ENCODE results near the gene UBE2L5. TPM values are rescaled to one million over a fixed set of nuclear protein-coding genes. Genes with fewer than 3 reads are reported as not detected.

UBE2L5 gene
- total and polyA plus RNA-seq, 2 experiments from 2014 or later = not detected

DNA sequence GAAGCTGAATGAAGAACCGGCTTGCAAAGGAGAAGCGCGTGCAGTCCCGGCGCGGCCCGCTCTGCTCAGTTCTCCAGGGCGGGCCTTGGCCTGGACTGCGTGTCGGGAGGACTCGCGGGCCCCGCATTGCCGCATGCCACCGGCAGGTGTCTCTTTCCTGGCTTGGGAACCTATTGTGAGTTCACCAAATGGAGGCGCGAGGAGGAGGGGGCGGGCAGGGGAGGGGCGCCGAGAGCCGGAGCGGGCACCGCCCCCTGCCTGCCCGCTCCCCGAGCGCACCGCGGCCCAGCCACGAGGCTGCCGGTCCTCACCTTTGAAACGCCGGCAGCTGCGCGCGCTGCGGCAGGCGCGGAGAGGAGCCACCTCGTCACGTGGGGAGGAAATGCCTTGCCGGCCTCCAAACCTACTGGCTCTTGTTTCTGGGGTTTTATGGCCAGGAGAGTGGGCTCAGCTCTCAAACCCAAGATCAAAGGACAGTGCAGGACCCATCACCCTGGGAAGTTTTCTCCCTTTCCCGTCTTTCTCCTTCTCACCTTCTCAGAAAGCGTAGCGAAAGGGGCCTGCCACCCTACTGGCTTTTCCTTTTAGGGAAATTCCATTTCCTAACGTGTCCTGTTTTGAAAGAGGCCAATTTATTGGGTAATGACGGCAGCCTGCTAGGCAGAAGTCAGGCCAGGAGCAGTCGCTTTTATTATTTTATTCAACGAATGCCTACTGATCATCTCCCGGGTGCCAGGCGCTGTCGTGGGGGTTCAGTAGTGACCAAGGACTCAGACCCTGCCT is 13.8 kb upstream of the UBE2L5 start:
- H3K27me3 Mint-ChIP-seq (ENCODE audit: insufficient read depth, low read depth, poor library complexity) = peaks cover 32% of the 10 kb centered on the region
- Histone ChIP-seq H3K27me3 (ENCODE audit: insufficient read depth) (peaks cover 22% of the 10 kb centered on the region; the same call in 1 of the 2 replicates), H3K4me1 (ENCODE audit: insufficient read depth) (peaks cover 12% of the 10 kb centered on the region), H3K27ac (ENCODE audit: low read depth) (no peak overlapping the region), H3K36me3 (ENCODE audit: insufficient read depth) (no peaks in the 10 kb centered on the region), H3K4me2 (peak overlapping the region; percentile 83), H3K9me2 (ENCODE audit: insufficient read depth) (no peaks in the 10 kb centered on the region), H2AFZ (peak overlapping the region; percentile 98), H3F3A (replicated peaks; ENCODE audit: low read depth) (peaks cover 6% of the 10 kb centered on the region; the same call in 1 of the 2 replicates), H3K79me2 (replicated peaks; ENCODE audit: insufficient read depth) (no peaks in the 10 kb centered on the region), H3K4me3 (peak overlapping the region; percentile 50), H4K20me1 (replicated peaks; ENCODE audit: insufficient read depth) (no peaks in the 10 kb centered on the region)
- H3K9me3 Mint-ChIP-seq = peaks cover 8% of the 10 kb centered on the region; the same call in 1 of the 3 replicates
- ATAC-seq (peak; percentile 94), DNase-seq (ENCODE audit: low spot score) (peak; percentile 97)
- peaks cover 8% of the 10 kb centered on the region for H3K4me1 Mint-ChIP-seq
- peak overlapping the region; percentile 60 for H3K4me3 Mint-ChIP-seq
- no peak overlapping the region for H3K27ac Mint-ChIP-seq
- TF ChIP-seq ZNF114 (CRISPR knock-in tag; IDR thresholded peaks at IDR 0.05) (no peak), POLR2AphosphoS5 (IDR thresholded peaks at IDR 0.05; ENCODE audit: low read depth) (peak; percentile 46; the same call in 1 of the 2 replicates), ZNF331 (CRISPR knock-in tag; IDR thresholded peaks at IDR 0.05; ENCODE audit: low read depth) (no peak), JUNB (IDR thresholded peaks at IDR 0.05; ENCODE audit: unreplicated experiment) (no peak), NANOG (IDR thresholded peaks at IDR 0.05; ENCODE audit: borderline replicate concordance) (no peak), EZH2phosphoT487 (IDR thresholded peaks at IDR 0.05; ENCODE audit: unreplicated experiment) (no peak), CREB1 (CRISPR knock-in tag; IDR thresholded peaks at IDR 0.05; ENCODE audit: low read depth) (no peak), EZH2 (IDR thresholded peaks at IDR 0.05; ENCODE audit: low read depth, unreplicated experiment) (no peak), STAT1 (IDR thresholded peaks at IDR 0.05; ENCODE audit: unreplicated experiment) (no peak), ETS1 (IDR thresholded peaks at IDR 0.05) (no peak)
- TF ChIP-seq, protein P1, sequence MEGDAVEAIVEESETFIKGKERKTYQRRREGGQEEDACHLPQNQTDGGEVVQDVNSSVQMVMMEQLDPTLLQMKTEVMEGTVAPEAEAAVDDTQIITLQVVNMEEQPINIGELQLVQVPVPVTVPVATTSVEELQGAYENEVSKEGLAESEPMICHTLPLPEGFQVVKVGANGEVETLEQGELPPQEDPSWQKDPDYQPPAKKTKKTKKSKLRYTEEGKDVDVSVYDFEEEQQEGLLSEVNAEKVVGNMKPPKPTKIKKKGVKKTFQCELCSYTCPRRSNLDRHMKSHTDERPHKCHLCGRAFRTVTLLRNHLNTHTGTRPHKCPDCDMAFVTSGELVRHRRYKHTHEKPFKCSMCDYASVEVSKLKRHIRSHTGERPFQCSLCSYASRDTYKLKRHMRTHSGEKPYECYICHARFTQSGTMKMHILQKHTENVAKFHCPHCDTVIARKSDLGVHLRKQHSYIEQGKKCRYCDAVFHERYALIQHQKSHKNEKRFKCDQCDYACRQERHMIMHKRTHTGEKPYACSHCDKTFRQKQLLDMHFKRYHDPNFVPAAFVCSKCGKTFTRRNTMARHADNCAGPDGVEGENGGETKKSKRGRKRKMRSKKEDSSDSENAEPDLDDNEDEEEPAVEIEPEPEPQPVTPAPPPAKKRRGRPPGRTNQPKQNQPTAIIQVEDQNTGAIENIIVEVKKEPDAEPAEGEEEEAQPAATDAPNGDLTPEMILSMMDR (conservative IDR thresholded peaks at IDR 0.05; ENCODE audit: low read depth in 2 of 2) = peak; percentile 45 to 73
- TF ChIP-seq, protein P2, sequence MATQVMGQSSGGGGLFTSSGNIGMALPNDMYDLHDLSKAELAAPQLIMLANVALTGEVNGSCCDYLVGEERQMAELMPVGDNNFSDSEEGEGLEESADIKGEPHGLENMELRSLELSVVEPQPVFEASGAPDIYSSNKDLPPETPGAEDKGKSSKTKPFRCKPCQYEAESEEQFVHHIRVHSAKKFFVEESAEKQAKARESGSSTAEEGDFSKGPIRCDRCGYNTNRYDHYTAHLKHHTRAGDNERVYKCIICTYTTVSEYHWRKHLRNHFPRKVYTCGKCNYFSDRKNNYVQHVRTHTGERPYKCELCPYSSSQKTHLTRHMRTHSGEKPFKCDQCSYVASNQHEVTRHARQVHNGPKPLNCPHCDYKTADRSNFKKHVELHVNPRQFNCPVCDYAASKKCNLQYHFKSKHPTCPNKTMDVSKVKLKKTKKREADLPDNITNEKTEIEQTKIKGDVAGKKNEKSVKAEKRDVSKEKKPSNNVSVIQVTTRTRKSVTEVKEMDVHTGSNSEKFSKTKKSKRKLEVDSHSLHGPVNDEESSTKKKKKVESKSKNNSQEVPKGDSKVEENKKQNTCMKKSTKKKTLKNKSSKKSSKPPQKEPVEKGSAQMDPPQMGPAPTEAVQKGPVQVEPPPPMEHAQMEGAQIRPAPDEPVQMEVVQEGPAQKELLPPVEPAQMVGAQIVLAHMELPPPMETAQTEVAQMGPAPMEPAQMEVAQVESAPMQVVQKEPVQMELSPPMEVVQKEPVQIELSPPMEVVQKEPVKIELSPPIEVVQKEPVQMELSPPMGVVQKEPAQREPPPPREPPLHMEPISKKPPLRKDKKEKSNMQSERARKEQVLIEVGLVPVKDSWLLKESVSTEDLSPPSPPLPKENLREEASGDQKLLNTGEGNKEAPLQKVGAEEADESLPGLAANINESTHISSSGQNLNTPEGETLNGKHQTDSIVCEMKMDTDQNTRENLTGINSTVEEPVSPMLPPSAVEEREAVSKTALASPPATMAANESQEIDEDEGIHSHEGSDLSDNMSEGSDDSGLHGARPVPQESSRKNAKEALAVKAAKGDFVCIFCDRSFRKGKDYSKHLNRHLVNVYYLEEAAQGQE (IDR thresholded peaks at IDR 0.05; ENCODE audit: unreplicated experiment) = no peak
- TF ChIP-seq, protein P3, sequence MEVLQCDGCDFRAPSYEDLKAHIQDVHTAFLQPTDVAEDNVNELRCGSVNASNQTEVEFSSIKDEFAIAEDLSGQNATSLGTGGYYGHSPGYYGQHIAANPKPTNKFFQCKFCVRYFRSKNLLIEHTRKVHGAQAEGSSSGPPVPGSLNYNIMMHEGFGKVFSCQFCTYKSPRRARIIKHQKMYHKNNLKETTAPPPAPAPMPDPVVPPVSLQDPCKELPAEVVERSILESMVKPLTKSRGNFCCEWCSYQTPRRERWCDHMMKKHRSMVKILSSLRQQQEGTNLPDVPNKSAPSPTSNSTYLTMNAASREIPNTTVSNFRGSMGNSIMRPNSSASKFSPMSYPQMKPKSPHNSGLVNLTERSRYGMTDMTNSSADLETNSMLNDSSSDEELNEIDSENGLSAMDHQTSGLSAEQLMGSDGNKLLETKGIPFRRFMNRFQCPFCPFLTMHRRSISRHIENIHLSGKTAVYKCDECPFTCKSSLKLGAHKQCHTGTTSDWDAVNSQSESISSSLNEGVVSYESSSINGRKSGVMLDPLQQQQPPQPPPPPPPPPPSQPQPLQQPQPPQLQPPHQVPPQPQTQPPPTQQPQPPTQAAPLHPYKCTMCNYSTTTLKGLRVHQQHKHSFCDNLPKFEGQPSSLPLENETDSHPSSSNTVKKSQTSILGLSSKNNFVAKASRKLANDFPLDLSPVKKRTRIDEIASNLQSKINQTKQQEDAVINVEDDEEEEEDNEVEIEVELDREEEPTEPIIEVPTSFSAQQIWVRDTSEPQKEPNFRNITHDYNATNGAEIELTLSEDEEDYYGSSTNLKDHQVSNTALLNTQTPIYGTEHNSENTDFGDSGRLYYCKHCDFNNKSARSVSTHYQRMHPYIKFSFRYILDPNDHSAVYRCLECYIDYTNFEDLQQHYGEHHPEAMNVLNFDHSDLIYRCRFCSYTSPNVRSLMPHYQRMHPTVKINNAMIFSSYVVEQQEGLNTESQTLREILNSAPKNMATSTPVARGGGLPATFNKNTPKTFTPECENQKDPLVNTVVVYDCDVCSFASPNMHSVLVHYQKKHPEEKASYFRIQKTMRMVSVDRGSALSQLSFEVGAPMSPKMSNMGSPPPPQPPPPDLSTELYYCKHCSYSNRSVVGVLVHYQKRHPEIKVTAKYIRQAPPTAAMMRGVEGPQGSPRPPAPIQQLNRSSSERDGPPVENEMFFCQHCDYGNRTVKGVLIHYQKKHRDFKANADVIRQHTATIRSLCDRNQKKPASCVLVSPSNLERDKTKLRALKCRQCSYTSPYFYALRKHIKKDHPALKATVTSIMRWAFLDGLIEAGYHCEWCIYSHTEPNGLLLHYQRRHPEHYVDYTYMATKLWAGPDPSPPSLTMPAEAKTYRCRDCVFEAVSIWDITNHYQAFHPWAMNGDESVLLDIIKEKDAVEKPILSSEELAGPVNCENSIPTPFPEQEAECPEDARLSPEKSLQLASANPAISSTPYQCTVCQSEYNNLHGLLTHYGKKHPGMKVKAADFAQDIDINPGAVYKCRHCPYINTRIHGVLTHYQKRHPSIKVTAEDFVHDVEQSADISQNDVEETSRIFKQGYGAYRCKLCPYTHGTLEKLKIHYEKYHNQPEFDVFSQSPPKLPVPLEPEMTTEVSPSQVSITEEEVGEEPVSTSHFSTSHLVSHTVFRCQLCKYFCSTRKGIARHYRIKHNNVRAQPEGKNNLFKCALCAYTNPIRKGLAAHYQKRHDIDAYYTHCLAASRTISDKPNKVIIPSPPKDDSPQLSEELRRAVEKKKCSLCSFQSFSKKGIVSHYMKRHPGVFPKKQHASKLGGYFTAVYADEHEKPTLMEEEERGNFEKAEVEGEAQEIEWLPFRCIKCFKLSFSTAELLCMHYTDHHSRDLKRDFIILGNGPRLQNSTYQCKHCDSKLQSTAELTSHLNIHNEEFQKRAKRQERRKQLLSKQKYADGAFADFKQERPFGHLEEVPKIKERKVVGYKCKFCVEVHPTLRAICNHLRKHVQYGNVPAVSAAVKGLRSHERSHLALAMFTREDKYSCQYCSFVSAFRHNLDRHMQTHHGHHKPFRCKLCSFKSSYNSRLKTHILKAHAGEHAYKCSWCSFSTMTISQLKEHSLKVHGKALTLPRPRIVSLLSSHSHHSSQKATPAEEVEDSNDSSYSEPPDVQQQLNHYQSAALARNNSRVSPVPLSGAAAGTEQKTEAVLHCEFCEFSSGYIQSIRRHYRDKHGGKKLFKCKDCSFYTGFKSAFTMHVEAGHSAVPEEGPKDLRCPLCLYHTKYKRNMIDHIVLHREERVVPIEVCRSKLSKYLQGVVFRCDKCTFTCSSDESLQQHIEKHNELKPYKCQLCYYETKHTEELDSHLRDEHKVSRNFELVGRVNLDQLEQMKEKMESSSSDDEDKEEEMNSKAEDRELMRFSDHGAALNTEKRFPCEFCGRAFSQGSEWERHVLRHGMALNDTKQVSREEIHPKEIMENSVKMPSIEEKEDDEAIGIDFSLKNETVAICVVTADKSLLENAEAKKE (CRISPR knock-in tag; IDR thresholded peaks at IDR 0.05) = no peak
- no peaks in the 10 kb centered on the region; the same call in 1 of the 3 replicates for H3K36me3 Mint-ChIP-seq (ENCODE audit: low read depth)
